ENCODE results near the gene TMEM184C.

DNA sequence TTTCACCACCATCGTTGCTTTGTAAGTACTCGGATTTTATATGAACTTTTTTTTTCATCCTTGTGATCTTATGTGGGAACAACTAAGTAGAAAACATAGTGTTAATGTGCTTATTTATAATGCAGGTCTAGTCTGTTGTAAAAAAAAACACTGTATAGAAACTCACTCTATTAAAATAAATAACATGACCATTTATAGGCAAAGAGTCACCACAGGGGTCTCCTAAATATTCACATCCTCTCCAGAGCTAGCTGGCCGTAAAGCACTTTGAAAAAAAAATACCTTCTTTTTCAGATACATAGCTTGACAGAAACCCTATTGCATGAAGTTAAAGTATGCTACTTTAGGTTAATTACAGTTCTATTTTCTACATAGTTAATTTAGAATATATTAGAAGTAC is 11.2 kb downstream of the TMEM184C start:
- TF ChIP-seq EZH2phosphoT487 (IDR thresholded peaks at IDR 0.05; ENCODE audit: borderline replicate concordance, low read depth, low read length) = no peak
- no peak for TF ChIP-seq CTCF (conservative IDR thresholded peaks at IDR 0.05; ENCODE audit: low read length)

Data from OCI-LY7 (cell line).